ENCODE data around the gene ZSWIM2. TPM values are rescaled to one million over a fixed set of nuclear protein-coding genes. Genes with fewer than 3 reads are reported as not detected.
"Not testable (repeated sequence)": the region's sequence is repeated elsewhere in the genome, so short reads cannot be mapped to it uniquely, and the experiment has no call there.

The ZSWIM2 gene
- total RNA-seq, 5 donors from 2014 or later (not counting 1 experiment from before 2014, with no cell fraction given) = not detected

GRCh38 chr2:186822323-186822722, 26.6 kb downstream of the ZSWIM2 start:
- H3K27ac Mint-ChIP-seq = no peak overlapping the region
- DNase-seq (no peak), ATAC-seq (replicated peaks in 1 of 4) (no peak)
- Histone ChIP-seq H3K36me3 (ENCODE audit: control insufficient read depth in 2 of 2, extremely low read depth in 1 of 2, insufficient read depth in 1 of 2, low read length in 1 of 2) (no peaks in the 10 kb centered on the region), H3K27me3 (replicated peaks in 1 of 2; ENCODE audit: control insufficient read depth in 2 of 2, extremely low read depth in 1 of 2, insufficient read depth in 2 of 2, low read length in 1 of 2) (no peaks in the 10 kb centered on the region), H3K27ac (ENCODE audit: low read length) (no peak overlapping the region), H3K4me3 (ENCODE audit: control insufficient read depth in 1 of 2, extremely low read depth in 1 of 2, low read length in 1 of 2) (no peak overlapping the region), H3K4me1 (ENCODE audit: control insufficient read depth in 1 of 2, extremely low read depth in 1 of 2, insufficient read depth in 2 of 2, low read length in 2 of 2) (no peaks in the 10 kb centered on the region), H3K9me3 (no peaks in the 10 kb centered on the region)
- no peaks in the 10 kb centered on the region for H3K4me1 Mint-ChIP-seq
- POLR2A ChIA-PET = no interaction called here
- no peaks in the 10 kb centered on the region for H3K36me3 Mint-ChIP-seq
- no peaks in the 10 kb centered on the region for H3K27me3 Mint-ChIP-seq
- CTCF ChIA-PET = no interaction called here
- 100% methylated on average over 2 of the region's 2 CpGs for WGBS (ENCODE audit: insufficient coverage)
- no peak overlapping the region for H3K4me3 Mint-ChIP-seq
- peaks cover 0 to 4% (median 0%) of the 10 kb centered on the region in 3 donors for H3K9me3 Mint-ChIP-seq

- POLR2A ChIA-PET = no interaction called here
- Histone ChIP-seq H3K36me3 (ENCODE audit: control insufficient read depth in 2 of 2, extremely low read depth in 1 of 2, insufficient read depth in 1 of 2, low read length in 1 of 2) (no peaks in the 10 kb centered on the region), H3K4me3 (ENCODE audit: control insufficient read depth in 1 of 2, extremely low read depth in 1 of 2, low read length in 1 of 2) (no peak overlapping the region), H3K9me3 (no peaks in the 10 kb centered on the region), H3K27ac (ENCODE audit: low read length) (no peak overlapping the region), H3K27me3 (replicated peaks in 1 of 2; ENCODE audit: control insufficient read depth in 2 of 2, extremely low read depth in 1 of 2, insufficient read depth in 2 of 2, low read length in 1 of 2) (no peaks in the 10 kb centered on the region), H3K4me1 (ENCODE audit: control insufficient read depth in 1 of 2, extremely low read depth in 1 of 2, insufficient read depth in 2 of 2, low read length in 2 of 2) (no peaks in the 10 kb centered on the region)
- CTCF ChIA-PET = no interaction called here
- Mint-ChIP-seq H3K4me3 (no peak overlapping the region), H3K36me3 (no peaks in the 10 kb centered on the region), H3K27ac (no peak overlapping the region), H3K4me1 (no peaks in the 10 kb centered on the region), H3K27me3 (no peaks in the 10 kb centered on the region), H3K9me3 (peaks cover 2 to 6% (median 3%) of the 10 kb centered on the region in 3 donors)
- 100% methylated on average over 1 of the region's 7 CpGs for WGBS (ENCODE audit: insufficient coverage)
- no peak for ATAC-seq (replicated peaks in 1 of 4)
- DNase-seq = no peak
Observed at GRCh38 chr2:186820303-186820702, 28.7 kb downstream of the ZSWIM2 start.

GRCh38 chr2:186811760-186812159, 37.2 kb downstream of the ZSWIM2 start:
- H3K4me1 ChIP-seq (ENCODE audit: control insufficient read depth in 1 of 2, extremely low read depth in 1 of 2, insufficient read depth in 2 of 2, low read length in 2 of 2); H3K4me3 ChIP-seq (ENCODE audit: control insufficient read depth in 1 of 2, extremely low read depth in 1 of 2, low read length in 1 of 2); H3K9me3 ChIP-seq; ATAC-seq (replicated peaks in 1 of 4); H3K36me3 Mint-ChIP-seq; H3K4me3 Mint-ChIP-seq; H3K27ac Mint-ChIP-seq; CTCF ChIA-PET; H3K36me3 ChIP-seq (ENCODE audit: control insufficient read depth in 2 of 2, extremely low read depth in 1 of 2, insufficient read depth in 1 of 2, low read length in 1 of 2); DNase-seq; POLR2A ChIA-PET; H3K4me1 Mint-ChIP-seq; H3K27ac ChIP-seq (ENCODE audit: low read length); H3K27me3 Mint-ChIP-seq; H3K27me3 ChIP-seq (replicated peaks in 1 of 2; ENCODE audit: control insufficient read depth in 2 of 2, extremely low read depth in 1 of 2, insufficient read depth in 2 of 2, low read length in 1 of 2): not testable (repeated sequence)
- H3K9me3 Mint-ChIP-seq = peaks cover 5 to 25% (median 9%) of the 10 kb centered on the region in 3 donors
- 90% methylated on average over 2 of the region's 6 CpGs for WGBS (ENCODE audit: insufficient coverage)

GRCh38 chr2:186806591-186806990, 42.4 kb downstream of the ZSWIM2 start:
- peaks cover 7 to 18% (median 7%) of the 10 kb centered on the region in 3 donors for H3K9me3 Mint-ChIP-seq
- POLR2A ChIA-PET = no interaction called here
- ATAC-seq (replicated peaks in 1 of 4) = no peak

GRCh38 chr2:186798604-186799003, 50.4 kb downstream of the ZSWIM2 start:
- H3K27me3 ChIP-seq (replicated peaks in 1 of 2; ENCODE audit: control insufficient read depth in 2 of 2, extremely low read depth in 1 of 2, insufficient read depth in 2 of 2, low read length in 1 of 2); ATAC-seq (replicated peaks in 1 of 4); H3K4me1 Mint-ChIP-seq; POLR2A ChIA-PET; H3K27ac ChIP-seq (ENCODE audit: low read length); H3K27ac Mint-ChIP-seq; H3K27me3 Mint-ChIP-seq; H3K4me3 ChIP-seq (ENCODE audit: control insufficient read depth in 1 of 2, extremely low read depth in 1 of 2, low read length in 1 of 2); H3K9me3 ChIP-seq; DNase-seq; CTCF ChIA-PET; H3K4me3 Mint-ChIP-seq; H3K36me3 ChIP-seq (ENCODE audit: control insufficient read depth in 2 of 2, extremely low read depth in 1 of 2, insufficient read depth in 1 of 2, low read length in 1 of 2); H3K4me1 ChIP-seq (ENCODE audit: control insufficient read depth in 1 of 2, extremely low read depth in 1 of 2, insufficient read depth in 2 of 2, low read length in 2 of 2); H3K36me3 Mint-ChIP-seq; H3K9me3 Mint-ChIP-seq: not testable (repeated sequence)
- no CpG with 5 or more reads among the region's 1 CpG for WGBS (ENCODE audit: insufficient coverage)

More at GRCh38 chr2:186806591-186806990, 42.4 kb downstream of the ZSWIM2 start:
- H3K27me3 Mint-ChIP-seq = peaks cover 0 to 6% of the 10 kb centered on the region in 2 donors
- H3K4me1 Mint-ChIP-seq = no peaks in the 10 kb centered on the region
- Histone ChIP-seq H3K4me1 (ENCODE audit: control insufficient read depth in 1 of 2, extremely low read depth in 1 of 2, insufficient read depth in 2 of 2, low read length in 2 of 2) (no peaks in the 10 kb centered on the region), H3K4me3 (ENCODE audit: control insufficient read depth in 1 of 2, extremely low read depth in 1 of 2, low read length in 1 of 2) (no peak overlapping the region), H3K27ac (ENCODE audit: low read length) (no peak overlapping the region), H3K36me3 (ENCODE audit: control insufficient read depth in 2 of 2, extremely low read depth in 1 of 2, insufficient read depth in 1 of 2, low read length in 1 of 2) (no peaks in the 10 kb centered on the region), H3K27me3 (replicated peaks in 1 of 2; ENCODE audit: control insufficient read depth in 2 of 2, extremely low read depth in 1 of 2, insufficient read depth in 2 of 2, low read length in 1 of 2) (peaks cover 0 to 5% of the 10 kb centered on the region in 2 experiments), H3K9me3 (no peaks in the 10 kb centered on the region)
- no CpG with 5 or more reads among the region's 1 CpG for WGBS (ENCODE audit: insufficient coverage)
- H3K4me3 Mint-ChIP-seq = no peak overlapping the region
- no peaks in the 10 kb centered on the region for H3K36me3 Mint-ChIP-seq
- no peak for DNase-seq
- H3K27ac Mint-ChIP-seq = no peak overlapping the region
- CTCF ChIA-PET = no interaction called here

GRCh38 chr2:186784930-186785329, 64.0 kb downstream of the ZSWIM2 start:
- CTCF ChIA-PET = no interaction called here
- no peak for ATAC-seq (replicated peaks in 1 of 4)
- Mint-ChIP-seq H3K4me3 (no peak overlapping the region), H3K27ac (no peak overlapping the region), H3K36me3 (no peaks in the 10 kb centered on the region), H3K9me3 (peaks cover 13 to 32% (median 13%) of the 10 kb centered on the region in 3 donors), H3K4me1 (no peaks in the 10 kb centered on the region), H3K27me3 (peaks cover 0 to 1% of the 10 kb centered on the region in 2 donors)
- POLR2A ChIA-PET = no interaction called here
- no peaks in the 10 kb centered on the region for H3K27me3 ChIP-seq (replicated peaks in 1 of 2; ENCODE audit: control insufficient read depth in 2 of 2, extremely low read depth in 1 of 2, insufficient read depth in 2 of 2, low read length in 1 of 2)
- no peak overlapping the region for H3K4me3 ChIP-seq (ENCODE audit: control insufficient read depth in 1 of 2, extremely low read depth in 1 of 2, low read length in 1 of 2)
- H3K4me1 ChIP-seq (ENCODE audit: control insufficient read depth in 1 of 2, extremely low read depth in 1 of 2, insufficient read depth in 2 of 2, low read length in 2 of 2) = no peaks in the 10 kb centered on the region
- H3K27ac ChIP-seq (ENCODE audit: low read length) = no peak overlapping the region
- no peaks in the 10 kb centered on the region for H3K9me3 ChIP-seq
- no peak for DNase-seq
- WGBS (ENCODE audit: insufficient coverage) = 60% methylated on average over 3 of the region's 4 CpGs
- no peaks in the 10 kb centered on the region for H3K36me3 ChIP-seq (ENCODE audit: control insufficient read depth in 2 of 2, extremely low read depth in 1 of 2, insufficient read depth in 1 of 2, low read length in 1 of 2)

GRCh38 chr2:186783254-186783653, 65.7 kb downstream of the ZSWIM2 start:
- no peaks in the 10 kb centered on the region for H3K9me3 ChIP-seq
- peaks cover 0 to 4% of the 10 kb centered on the region in 2 experiments for H3K27me3 ChIP-seq (replicated peaks in 1 of 2; ENCODE audit: control insufficient read depth in 2 of 2, extremely low read depth in 1 of 2, insufficient read depth in 2 of 2, low read length in 1 of 2)
- Mint-ChIP-seq H3K4me1 (no peaks in the 10 kb centered on the region), H3K27ac (no peak overlapping the region), H3K36me3 (no peaks in the 10 kb centered on the region), H3K9me3 (peaks cover 13 to 20% (median 18%) of the 10 kb centered on the region in 3 donors), H3K4me3 (no peak overlapping the region), H3K27me3 (no peaks in the 10 kb centered on the region)
- ChIA-PET CTCF (interaction anchor here in 1 of 2 donors (0.7 kb wide), 1 partner anchor 13 kb away, joined by 3 read pairs; no protein-coding TSS in a partner anchor), POLR2A (no interaction called here)
- DNase-seq = no peak
- H3K36me3 ChIP-seq (ENCODE audit: control insufficient read depth in 2 of 2, extremely low read depth in 1 of 2, insufficient read depth in 1 of 2, low read length in 1 of 2) = no peaks in the 10 kb centered on the region
- no peak for ATAC-seq (replicated peaks in 1 of 4)
- H3K4me1 ChIP-seq (ENCODE audit: control insufficient read depth in 1 of 2, extremely low read depth in 1 of 2, insufficient read depth in 2 of 2, low read length in 2 of 2) = no peaks in the 10 kb centered on the region
- no peak overlapping the region for H3K27ac ChIP-seq (ENCODE audit: low read length)
- no peak overlapping the region for H3K4me3 ChIP-seq (ENCODE audit: control insufficient read depth in 1 of 2, extremely low read depth in 1 of 2, low read length in 1 of 2)
